Stimulated activated naive CD8-positive, alpha-beta T cell treated with anti-CD3 and anti-CD28 coated beads, Interleukin-15, Interleukin-2, amounts not matched to agents 100 ng/mL and 50 ng/mL, for 24 hours (primary cell): ENCODE results near the gene ITGB2.

Experiments
- H3K27ac Mint-ChIP-seq: one replicate; pipeline ENCODE4 v1.8.0; 2021; ENCODE audit warnings: mild to moderate bottlenecking, mixed read lengths
- H3K27me3 Mint-ChIP-seq: one replicate; pipeline ENCODE4 v1.8.0; 2021; ENCODE audit warnings: mixed read lengths
- H3K36me3 Mint-ChIP-seq: one replicate; pipeline ENCODE4 v1.8.0; 2021; ENCODE audit warnings: low read depth, mixed read lengths
- H3K4me1 Mint-ChIP-seq: one replicate; pipeline ENCODE4 v1.8.0; 2021; ENCODE audit warnings: low read depth, mixed read lengths
- H3K4me3 Mint-ChIP-seq: one replicate; pipeline ENCODE4 v1.8.0; 2021; ENCODE audit warnings: mild to moderate bottlenecking, mixed read lengths
- H3K9me3 Mint-ChIP-seq: one replicate; pipeline ENCODE4 v1.8.0; 2021; ENCODE audit warnings: mixed read lengths

Gene ITGB2

DNA sequence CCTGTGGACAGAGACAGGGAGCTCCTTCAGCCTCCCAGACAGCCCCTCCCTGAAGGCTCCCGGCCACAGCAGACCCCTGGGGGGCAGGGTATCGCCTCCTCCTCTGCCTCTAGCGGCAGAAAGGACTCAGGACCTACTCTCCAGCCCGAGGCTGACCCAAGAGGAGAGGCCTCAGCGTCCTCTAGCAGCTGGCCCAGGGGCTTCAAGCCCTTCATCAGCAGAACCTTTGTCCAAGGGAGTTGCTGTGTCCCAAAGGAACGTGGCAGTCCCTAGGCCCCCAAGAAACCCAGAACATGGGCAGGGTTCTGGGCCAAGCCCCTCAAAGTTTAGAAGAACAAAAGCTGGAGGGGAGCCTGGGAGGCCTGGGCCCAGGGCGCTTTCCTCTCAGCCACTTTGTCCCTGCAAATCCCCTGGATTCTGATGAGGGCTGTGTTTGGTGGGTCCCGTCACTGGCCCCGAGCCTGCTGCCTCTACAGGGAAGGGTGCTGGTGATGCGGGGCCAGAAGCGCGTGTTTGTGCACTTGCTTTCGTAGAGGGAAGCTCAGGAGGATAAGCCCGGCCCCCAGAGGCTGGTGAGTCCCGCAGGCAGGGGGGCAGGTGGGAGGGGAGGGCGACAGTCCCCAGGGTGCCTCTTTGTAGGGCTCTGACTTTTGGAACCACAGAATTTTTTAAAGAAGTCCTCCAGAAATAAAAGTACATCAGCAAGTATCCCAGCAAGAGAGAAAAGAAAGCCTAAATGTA lies 13.3 kb downstream of the ITGB2 start:
- Mint-ChIP-seq H3K36me3 (peaks cover 53% of the 10 kb centered on the region), H3K27me3 (no peaks in the 10 kb centered on the region), H3K27ac (peak overlapping the region; percentile 41), H3K9me3 (no peaks in the 10 kb centered on the region), H3K4me1 (peaks cover 60% of the 10 kb centered on the region), H3K4me3 (no peak overlapping the region)

DNA sequence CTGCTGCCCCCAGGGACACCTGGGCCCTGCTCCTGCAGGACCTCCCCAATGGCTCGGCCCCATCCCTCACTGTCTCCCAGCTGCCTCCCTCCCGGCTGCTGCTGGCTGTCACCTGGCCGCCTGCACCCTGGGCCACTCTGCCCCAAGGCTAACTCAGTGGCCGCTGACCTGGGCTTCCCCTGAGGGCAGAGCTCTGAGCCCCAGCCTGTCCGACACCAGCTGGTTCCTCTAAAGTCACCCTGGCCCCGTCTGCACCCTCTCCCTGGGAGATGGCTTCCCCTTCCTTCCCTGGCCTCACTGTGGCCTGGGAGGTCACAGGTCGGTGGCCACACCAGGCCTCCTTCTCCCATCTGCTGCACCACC lies 15.0 kb downstream of the ITGB2 start:
- Mint-ChIP-seq H3K27me3 (no peaks in the 10 kb centered on the region), H3K4me1 (peaks cover 44% of the 10 kb centered on the region), H3K27ac (no peak overlapping the region), H3K4me3 (no peak overlapping the region), H3K36me3 (peaks cover 62% of the 10 kb centered on the region), H3K9me3 (no peaks in the 10 kb centered on the region)

DNA sequence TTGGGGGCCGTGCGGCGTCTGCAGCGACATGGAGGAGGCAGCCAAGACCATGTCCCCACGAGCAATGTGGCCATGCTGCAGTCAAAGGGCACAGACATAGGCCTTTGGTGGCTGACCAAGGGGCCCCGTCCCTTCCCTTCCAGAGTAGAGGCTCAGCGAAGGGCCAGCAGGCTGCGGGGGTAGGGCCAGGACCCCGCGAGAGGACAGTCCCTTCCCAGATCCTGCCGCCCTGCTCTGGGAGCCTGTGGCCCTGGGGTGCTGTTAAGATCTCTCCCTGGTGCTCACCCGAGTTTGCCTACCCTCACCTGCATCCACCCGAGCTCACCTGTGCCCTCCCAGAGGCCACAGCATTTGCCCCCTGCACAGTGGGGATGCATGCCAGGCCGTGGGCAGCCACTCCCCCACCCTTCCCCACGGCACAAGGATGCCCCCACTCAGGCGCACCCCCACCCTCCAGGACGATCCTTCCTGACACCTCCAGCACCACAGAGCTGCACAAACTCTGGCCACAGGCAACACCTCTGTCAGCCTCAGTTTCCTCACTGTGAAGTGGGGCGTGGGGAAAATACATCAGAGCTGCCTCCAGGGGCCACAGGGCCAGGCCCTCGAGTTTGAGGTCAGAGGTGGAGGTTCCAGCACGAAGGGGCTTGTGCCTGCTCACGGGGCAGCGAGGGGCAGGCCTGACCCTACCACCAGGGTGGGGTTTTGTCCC lies 15.5 kb downstream of the ITGB2 start:
- Mint-ChIP-seq H3K27ac (no peak overlapping the region), H3K27me3 (no peaks in the 10 kb centered on the region), H3K36me3 (peaks cover 67% of the 10 kb centered on the region), H3K4me1 (peaks cover 39% of the 10 kb centered on the region), H3K9me3 (no peaks in the 10 kb centered on the region), H3K4me3 (no peak overlapping the region)

DNA sequence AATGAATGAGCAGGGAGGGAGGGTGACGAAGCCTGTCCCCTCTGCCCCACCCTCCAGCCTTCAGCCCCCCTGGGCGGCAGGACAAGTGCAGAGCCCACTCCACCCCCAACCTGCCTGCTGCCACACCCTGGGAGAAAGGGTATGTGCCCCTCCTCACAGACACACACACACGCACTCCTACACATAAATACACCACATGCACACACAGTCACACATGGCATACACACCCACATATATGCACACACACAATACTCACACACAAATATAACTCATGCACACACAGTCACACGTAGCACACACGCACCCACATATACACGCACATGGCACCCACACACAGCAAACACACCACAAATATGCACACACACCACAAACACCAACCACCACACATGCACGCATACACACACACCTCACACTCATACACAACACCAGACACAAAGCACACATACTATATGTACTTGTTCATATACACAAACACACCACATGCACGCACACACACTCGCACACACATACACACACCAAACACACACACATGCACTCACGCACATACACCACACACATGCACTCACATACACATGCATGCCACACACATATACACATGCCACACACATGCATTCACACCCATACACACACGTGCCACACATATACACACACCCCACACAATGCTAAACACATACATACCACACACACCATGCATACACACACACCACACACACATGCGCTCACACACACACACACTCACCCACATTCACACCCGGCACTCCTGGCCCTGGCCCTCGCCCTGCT lies 16.4 kb downstream of the ITGB2 start:
- peak overlapping the region; percentile 50 for H3K27ac Mint-ChIP-seq
- no peak overlapping the region for H3K4me3 Mint-ChIP-seq
- peaks cover 65% of the 10 kb centered on the region for H3K36me3 Mint-ChIP-seq
- no peaks in the 10 kb centered on the region for H3K9me3 Mint-ChIP-seq
- H3K27me3 Mint-ChIP-seq, result no peaks in the 10 kb centered on the region
- H3K4me1 Mint-ChIP-seq, result peaks cover 31% of the 10 kb centered on the region

DNA sequence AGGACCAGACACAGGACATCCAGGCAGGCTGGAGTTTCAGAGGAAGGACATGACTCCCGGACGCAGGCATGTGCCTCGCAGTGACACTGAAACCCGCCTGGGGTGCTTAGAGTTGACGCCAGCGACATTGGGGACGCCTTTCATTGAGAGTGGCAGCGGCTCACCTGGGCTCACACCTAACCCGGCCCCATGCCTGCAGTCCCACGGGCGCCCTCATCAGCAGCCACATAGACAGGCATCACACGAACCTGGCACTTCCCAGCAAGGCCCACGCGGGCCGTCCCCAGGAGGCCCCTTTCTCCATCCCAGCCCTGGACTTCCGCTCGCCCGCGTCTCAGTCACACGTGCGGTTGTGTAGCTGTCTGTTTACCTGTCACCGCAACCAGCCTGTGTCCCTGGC lies 17.0 kb downstream of the ITGB2 start:
- Mint-ChIP-seq H3K27me3 (no peaks in the 10 kb centered on the region), H3K9me3 (no peaks in the 10 kb centered on the region), H3K4me3 (no peak overlapping the region), H3K36me3 (peaks cover 62% of the 10 kb centered on the region), H3K4me1 (peaks cover 24% of the 10 kb centered on the region), H3K27ac (no peak overlapping the region)

DNA sequence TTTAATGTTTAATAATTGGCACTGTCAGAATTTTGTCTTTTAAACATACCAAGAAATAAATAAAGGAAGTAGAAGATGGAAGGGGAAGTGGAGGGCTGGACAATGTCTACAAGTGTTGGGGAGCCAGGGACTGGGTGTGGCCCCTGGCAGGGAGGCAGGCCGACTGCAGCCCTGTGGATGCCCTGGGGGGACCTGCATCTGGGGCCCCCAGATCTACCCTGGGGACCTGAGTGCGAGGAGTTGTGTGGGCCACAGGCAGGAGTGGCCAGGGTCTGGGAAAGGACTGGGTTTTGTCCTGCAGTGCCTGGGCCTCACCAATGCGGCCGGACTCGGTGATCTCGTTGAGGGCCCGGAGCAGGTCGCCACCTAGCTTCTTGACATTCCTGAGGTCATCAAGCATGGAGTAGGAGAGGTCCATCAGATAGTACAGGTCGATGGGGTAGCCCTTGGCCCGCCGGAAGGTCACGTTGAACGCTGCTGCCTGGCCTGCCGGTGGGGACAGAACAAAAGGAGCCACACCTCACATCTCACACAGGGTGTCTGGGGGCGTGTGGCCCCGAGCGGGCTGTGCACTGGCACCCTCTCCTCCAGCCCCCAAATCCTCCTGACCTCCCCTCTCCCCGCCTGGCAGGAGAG lies 17.5 kb downstream of the ITGB2 start:
- H3K27ac Mint-ChIP-seq, result peak overlapping the region; percentile 13
- H3K36me3 Mint-ChIP-seq, result peaks cover 62% of the 10 kb centered on the region

DNA sequence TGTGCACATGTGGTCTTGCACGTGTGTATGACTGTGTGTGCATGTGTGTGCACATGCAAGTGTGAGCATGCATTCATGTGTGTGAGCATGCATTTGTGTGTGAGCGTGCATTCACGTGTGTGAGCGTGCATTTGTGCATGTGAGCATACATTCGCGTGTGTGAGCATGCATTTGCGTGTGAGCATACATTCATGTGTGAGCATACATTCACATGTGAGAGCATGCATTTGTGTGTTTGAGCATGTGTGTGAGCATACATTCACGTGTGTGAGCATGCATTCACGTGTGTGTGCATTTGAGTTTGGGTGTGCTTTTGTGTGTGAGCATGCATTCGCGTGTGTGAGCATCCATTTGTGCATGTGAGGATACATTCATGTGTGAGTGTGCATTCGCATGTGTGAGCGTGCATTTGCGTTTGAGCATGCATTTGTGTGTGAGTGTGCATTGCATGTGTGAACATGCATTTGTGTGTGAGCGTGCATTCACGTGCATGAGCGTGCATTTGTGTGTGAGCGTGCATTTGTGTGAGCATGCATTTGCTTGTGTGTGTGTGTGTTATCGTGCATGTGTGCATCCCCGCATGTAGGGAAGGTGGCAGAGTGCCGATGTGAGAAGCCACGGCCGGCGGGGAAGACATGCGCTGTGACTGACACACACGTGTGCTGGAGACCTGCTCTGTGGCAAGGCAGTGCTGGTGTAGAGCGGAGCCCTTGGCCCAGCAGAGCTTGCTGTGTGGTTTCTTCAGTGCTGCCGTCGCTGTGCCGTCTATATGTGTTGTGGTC lies 18.2 kb downstream of the ITGB2 start:
- no peaks in the 10 kb centered on the region for H3K27me3 Mint-ChIP-seq
- no peak overlapping the region for H3K4me3 Mint-ChIP-seq
- H3K9me3 Mint-ChIP-seq, result no peaks in the 10 kb centered on the region
- H3K36me3 Mint-ChIP-seq, result peaks cover 59% of the 10 kb centered on the region
- peaks cover 12% of the 10 kb centered on the region for H3K4me1 Mint-ChIP-seq
- H3K27ac Mint-ChIP-seq, result peak overlapping the region; percentile 13

More for the DNA sequence above, 17.5 kb downstream of the ITGB2 start:
- no peak overlapping the region for H3K4me3 Mint-ChIP-seq
- H3K9me3 Mint-ChIP-seq, result no peaks in the 10 kb centered on the region
- H3K4me1 Mint-ChIP-seq, result peaks cover 19% of the 10 kb centered on the region
- no peaks in the 10 kb centered on the region for H3K27me3 Mint-ChIP-seq

DNA sequence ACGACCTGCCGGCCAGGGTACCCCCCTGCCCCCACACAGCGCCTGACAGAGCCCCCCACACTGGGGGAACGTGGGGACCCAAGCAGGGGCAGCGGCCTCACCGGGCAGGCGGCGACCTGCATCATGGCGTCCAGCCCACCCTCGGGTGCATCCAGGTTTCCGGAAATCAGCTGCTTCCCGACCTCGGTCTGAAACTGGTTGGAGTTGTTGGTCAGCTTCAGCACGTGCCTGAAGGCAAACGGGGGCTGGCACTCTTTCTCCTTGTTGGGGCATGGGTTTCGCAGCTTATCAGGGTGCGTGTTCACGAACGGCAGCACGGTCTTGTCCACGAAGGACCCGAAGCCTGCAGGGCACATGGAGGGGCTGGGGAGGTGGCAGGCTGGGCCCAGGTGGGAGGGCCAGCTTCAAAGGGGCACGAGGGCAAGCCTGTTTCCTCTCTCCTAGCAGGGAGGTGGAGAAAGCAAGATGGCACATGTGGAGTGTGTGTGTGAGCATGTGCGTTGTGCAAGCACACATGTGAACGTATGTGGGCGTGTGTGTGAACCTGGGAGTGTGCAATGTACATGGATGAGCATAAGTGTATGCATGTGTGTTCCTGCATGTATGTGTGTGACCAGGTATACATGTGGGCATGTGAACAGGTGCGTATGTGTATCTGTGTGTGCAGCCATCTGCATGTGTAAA lies 19.2 kb downstream of the ITGB2 start:
- no peaks in the 10 kb centered on the region for H3K27me3 Mint-ChIP-seq
- H3K27ac Mint-ChIP-seq, result no peak overlapping the region
- H3K36me3 Mint-ChIP-seq, result peaks cover 58% of the 10 kb centered on the region
- no peak overlapping the region for H3K4me3 Mint-ChIP-seq
- H3K4me1 Mint-ChIP-seq, result peaks cover 10% of the 10 kb centered on the region
- no peaks in the 10 kb centered on the region for H3K9me3 Mint-ChIP-seq

DNA sequence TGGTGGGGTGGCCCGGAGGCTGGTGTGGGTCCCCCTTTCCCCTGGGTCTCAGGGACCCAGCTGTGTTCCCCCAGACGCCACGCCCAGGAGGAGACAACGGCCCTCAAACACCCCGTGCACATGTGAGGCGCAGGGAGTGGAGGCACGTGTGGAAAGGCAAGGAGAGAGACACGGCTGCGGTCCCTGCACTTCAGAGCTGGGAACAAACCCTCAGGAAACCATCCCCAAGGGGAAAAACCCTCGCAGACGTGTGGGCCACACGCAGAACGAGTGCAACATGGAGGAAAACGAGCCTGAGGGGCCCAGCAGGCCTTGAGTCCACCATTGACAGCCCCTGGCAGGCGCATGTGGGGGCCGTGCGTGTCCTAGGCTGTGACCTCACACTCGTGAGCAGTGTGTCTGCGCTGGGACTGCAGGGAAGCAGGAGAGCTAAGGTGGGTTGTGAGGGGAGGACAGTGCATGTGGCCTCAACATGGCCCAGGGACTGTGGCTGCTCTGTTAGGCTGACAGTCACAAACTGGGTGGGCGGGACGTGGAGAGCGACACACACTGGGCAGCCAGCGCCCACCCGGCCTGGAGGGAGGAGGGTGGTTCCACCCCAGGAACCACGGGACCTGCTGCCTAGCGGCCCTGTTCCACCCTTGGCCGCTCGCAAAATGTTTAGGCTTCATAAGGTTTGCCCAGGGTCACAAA lies 20.0 kb downstream of the ITGB2 start:
- Mint-ChIP-seq H3K36me3 (peaks cover 59% of the 10 kb centered on the region), H3K27me3 (no peaks in the 10 kb centered on the region), H3K4me3 (no peak overlapping the region), H3K4me1 (peaks cover 8% of the 10 kb centered on the region), H3K27ac (no peak overlapping the region), H3K9me3 (no peaks in the 10 kb centered on the region)

DNA sequence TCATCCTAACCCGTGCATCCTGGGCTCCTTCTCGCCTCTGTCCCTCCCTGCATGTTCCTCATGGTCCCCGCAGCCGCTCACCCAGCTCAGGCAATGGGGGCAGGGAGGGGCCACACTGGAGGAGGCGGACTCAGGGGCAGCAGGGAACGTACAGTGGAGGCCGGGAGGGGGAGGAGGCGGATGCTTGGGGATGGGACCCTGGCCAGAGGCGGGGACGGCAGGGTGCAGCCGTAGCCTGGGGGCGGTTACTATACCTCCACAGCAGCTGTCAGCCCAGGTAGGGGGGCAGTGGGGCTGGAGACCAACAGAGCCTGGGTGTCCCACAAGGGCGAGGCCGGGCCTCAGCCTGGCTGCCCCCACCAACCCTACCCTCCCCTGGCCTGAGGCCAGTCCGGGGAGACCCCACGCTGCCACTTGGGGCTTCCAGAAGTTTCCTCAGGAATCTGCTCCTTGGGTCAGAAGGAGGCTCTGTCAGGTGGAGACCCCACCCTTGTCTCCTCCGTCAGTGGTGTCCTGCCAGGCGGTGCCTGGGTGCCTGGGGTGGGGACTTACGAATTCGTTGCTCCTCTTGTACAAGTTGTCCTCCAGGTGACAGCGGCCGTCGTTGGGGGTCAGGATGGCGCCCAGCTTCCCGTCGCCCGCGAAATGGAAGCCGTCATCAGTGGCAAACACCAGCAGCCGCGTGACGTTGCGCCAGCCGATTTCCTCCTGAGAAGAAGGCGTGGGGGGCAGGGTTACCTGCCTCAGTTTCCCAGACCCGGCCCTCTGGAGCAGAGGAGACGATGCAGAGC lies 20.7 kb downstream of the ITGB2 start:
- Mint-ChIP-seq H3K27me3 (no peaks in the 10 kb centered on the region), H3K36me3 (peaks cover 61% of the 10 kb centered on the region), H3K9me3 (no peaks in the 10 kb centered on the region), H3K27ac (no peak overlapping the region), H3K4me3 (no peak overlapping the region), H3K4me1 (peaks cover 8% of the 10 kb centered on the region)

DNA sequence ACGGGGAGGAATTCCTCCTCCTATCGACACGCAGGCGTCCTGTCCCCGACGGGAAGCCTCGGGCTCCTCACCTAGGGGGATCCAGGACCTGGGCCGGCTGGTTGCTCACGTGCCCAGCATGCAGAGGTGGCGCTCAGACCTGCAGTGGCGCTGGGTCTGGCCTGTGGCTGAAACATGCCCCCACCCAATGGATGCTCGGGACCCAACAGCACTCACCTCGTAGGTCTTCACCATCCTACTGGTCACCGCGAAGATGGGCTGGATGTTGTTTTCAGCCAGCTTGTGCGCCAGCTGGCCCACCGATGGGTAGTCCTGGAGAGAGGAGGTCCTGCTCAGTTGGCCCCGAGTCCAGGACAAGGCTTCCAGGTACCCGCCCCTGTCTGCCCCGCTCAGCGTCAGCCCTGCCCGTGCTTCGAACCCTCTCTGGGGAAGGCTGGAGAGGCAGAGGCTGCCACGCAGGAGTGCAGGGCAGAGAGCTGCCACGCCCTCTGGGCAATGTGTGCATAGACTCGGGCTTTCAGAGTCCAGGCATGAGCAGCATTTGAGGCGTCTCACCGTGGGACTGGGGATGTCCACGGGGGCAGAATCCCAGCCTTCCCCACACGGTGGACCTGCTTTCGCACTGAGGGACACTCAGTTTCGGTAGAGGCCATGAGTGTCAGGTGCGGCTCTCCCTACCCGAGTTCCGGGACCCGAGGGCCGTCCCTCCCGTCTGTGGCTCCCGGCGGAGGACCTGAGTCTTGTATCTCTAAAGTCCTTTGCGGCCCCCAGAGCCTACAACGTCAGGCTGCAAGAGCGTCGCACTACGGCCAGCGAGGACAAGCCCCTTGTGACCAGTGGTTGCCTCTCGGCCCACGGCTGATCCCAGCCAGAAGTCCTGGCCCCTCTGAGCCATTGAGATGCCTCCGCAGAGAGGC lies 21.6 kb downstream of the ITGB2 start:
- Mint-ChIP-seq H3K27me3 (no peaks in the 10 kb centered on the region), H3K36me3 (peaks cover 58% of the 10 kb centered on the region), H3K4me3 (no peak overlapping the region), H3K4me1 (peaks cover 4% of the 10 kb centered on the region), H3K27ac (peak overlapping the region; percentile 21), H3K9me3 (no peaks in the 10 kb centered on the region)

DNA sequence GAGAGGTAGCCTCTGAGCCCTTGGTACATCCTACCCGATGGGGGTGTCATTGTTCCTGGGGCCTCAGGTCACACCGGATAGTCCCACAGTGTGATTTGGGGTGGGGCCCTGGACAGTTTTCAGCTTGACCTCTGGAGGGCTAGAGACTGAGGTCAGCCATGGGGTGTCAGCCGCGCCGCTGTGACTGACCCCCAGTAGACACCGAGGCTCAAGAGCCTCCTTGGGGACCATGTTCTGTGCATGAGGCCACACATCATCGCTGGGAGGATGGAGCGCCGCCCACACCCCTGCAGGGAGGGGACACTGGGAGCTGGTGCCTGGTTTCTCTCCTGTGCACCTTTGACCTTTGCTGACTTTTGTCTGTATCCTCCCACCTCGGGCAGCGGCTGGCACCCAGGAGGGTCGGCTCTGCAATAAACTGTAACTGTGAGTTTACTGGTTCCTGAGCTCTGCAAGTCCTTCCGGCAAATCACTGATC lies 22.6 kb downstream of the ITGB2 start:
- Mint-ChIP-seq H3K4me1 (peaks cover 12% of the 10 kb centered on the region), H3K36me3 (peaks cover 51% of the 10 kb centered on the region), H3K27ac (no peak overlapping the region)

More for the DNA sequence above, 22.6 kb downstream of the ITGB2 start:
- H3K9me3 Mint-ChIP-seq, result no peaks in the 10 kb centered on the region
- no peak overlapping the region for H3K4me3 Mint-ChIP-seq
- no peaks in the 10 kb centered on the region for H3K27me3 Mint-ChIP-seq
